Prostate gland (tissue), 2 donors: Measurements from ENCODE around the gene LYG1.
"Not testable (repeated sequence)": the region's sequence is repeated elsewhere in the genome, so short reads cannot be mapped to it uniquely, and the experiment has no call there.

Source experiments
- POLR2A ChIP-seq: fragments of 450-650 bp; IDR thresholded peaks from one replicate; pipeline ENCODE4 v1.6.1; 2016; ENCODE audit warnings: antibody characterized with exemption, mild to moderate bottlenecking
- POLR2AphosphoS5 ChIP-seq: sonication (generic); formaldehyde crosslinking; IDR thresholded peaks from one replicate; pipeline ENCODE4 v1.6.1; 2017; ENCODE audit warnings: antibody characterized with exemption
- TF ChIP-seq, protein P1 (sequence below), 4 experiments: fragments of 200-600 bp in 2 of 4; fragments of 450-650 bp in 2 of 4; sonication (generic) in 2 of 4; IDR thresholded peaks; 1 replicate in 3 of 4; 2 replicates in 1 of 4; pipeline ENCODE4 v1.5.1; 2016 to 2019; ENCODE audit warnings: antibody characterized with exemption in 4 of 4, mild to moderate bottlenecking in 2 of 4, moderate library complexity in 2 of 4

DNA sequence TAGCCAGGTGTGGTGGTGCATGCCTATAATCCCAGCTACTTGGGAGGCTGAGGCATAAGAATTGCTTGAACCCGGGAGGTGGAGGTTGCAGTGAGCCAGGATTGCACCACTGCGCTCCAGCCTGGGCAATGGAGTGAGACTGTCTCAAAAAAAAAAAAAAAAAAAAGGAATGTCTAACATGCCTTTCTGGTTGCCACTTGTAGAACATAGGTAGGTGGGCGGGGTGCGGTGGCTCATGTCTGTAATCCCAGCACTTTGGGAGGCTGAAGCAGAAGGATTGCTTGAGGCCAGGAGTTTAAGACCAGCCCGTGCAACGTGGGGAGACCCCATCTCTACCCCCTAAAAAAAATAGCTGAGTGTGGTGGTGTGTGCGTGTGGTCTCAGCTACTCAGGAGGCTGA, 44.4 kb upstream of the LYG1 start:
- TF ChIP-seq, protein P1, sequence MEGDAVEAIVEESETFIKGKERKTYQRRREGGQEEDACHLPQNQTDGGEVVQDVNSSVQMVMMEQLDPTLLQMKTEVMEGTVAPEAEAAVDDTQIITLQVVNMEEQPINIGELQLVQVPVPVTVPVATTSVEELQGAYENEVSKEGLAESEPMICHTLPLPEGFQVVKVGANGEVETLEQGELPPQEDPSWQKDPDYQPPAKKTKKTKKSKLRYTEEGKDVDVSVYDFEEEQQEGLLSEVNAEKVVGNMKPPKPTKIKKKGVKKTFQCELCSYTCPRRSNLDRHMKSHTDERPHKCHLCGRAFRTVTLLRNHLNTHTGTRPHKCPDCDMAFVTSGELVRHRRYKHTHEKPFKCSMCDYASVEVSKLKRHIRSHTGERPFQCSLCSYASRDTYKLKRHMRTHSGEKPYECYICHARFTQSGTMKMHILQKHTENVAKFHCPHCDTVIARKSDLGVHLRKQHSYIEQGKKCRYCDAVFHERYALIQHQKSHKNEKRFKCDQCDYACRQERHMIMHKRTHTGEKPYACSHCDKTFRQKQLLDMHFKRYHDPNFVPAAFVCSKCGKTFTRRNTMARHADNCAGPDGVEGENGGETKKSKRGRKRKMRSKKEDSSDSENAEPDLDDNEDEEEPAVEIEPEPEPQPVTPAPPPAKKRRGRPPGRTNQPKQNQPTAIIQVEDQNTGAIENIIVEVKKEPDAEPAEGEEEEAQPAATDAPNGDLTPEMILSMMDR (IDR thresholded peaks at IDR 0.05) = not testable (repeated sequence)
- TF ChIP-seq POLR2AphosphoS5, POLR2A: not testable (repeated sequence)
